Measurements from ENCODE around the gene GEN1. TPM values are rescaled to one million over a fixed set of nuclear protein-coding genes. Genes with fewer than 3 reads are reported as not detected.

The GEN1 gene
- total and polyA plus RNA-seq, 2 of the 13 experiments (the other 11 are each of a cell fraction or from before 2014, with no cell fraction given) = 9.9 to 27.1 TPM

DNA sequence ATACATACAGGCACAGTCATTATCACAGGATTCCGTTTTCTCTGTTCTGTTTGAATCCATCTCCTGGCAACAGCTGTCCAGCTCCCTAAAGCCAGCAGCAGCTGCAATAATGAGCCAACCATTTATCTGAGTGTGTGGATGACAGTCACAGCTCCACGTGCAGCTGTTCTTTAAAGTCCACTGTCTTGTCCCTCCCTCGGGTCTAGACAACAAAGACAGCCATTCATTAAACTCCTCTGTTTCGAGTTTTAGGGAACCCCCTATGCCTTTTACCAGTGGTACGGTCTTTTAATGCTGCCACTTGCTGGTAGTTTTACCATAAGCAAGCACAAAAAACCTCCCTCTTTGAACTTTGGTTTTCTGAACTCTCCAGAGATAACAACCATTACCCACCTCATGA lies 46.3 kb downstream of the GEN1 start (continued):
- TF ChIP-seq, protein P1, sequence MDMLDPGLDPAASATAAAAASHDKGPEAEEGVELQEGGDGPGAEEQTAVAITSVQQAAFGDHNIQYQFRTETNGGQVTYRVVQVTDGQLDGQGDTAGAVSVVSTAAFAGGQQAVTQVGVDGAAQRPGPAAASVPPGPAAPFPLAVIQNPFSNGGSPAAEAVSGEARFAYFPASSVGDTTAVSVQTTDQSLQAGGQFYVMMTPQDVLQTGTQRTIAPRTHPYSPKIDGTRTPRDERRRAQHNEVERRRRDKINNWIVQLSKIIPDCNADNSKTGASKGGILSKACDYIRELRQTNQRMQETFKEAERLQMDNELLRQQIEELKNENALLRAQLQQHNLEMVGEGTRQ (IDR thresholded peaks at IDR 0.05; ENCODE audit: low read depth, low read length) = no peak
- TF ChIP-seq, protein P1 (CRISPR knock-in tag; IDR thresholded peaks at IDR 0.05; ENCODE audit: borderline replicate concordance) = no peak
- TF ChIP-seq WIZ (CRISPR knock-in tag; IDR thresholded peaks at IDR 0.05) (no peak), TGIF2 (CRISPR knock-in tag; IDR thresholded peaks at IDR 0.05) (peak; percentile 74; the same call in 1 of the 2 replicates), SOX6 (IDR thresholded peaks at IDR 0.05) (no peak), SOX6 (CRISPR knock-in tag; IDR thresholded peaks at IDR 0.05) (peak; percentile 41; the same call in 1 of the 2 replicates), ZNF773 (CRISPR knock-in tag; IDR thresholded peaks at IDR 0.05; ENCODE audit: borderline replicate concordance) (no peak), ZNF282 (IDR thresholded peaks at IDR 0.05; ENCODE audit: partially characterized antibody) (no peak), GFI1 (CRISPR knock-in tag; IDR thresholded peaks at IDR 0.05; ENCODE audit: borderline replicate concordance) (no peak), NFIB (CRISPR knock-in tag; IDR thresholded peaks at IDR 0.05; ENCODE audit: borderline replicate concordance) (no peak), ZSCAN29 (CRISPR knock-in tag; conservative IDR thresholded peaks at IDR 0.05) (no peak), FOXK2 (IDR thresholded peaks at IDR 0.05) (0 out of 2 replicates have a peak, but pooled peaks have one; percentile 10)
- TF ChIP-seq, protein P2, sequence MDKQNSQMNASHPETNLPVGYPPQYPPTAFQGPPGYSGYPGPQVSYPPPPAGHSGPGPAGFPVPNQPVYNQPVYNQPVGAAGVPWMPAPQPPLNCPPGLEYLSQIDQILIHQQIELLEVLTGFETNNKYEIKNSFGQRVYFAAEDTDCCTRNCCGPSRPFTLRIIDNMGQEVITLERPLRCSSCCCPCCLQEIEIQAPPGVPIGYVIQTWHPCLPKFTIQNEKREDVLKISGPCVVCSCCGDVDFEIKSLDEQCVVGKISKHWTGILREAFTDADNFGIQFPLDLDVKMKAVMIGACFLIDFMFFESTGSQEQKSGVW (CRISPR knock-in tag; IDR thresholded peaks at IDR 0.05; ENCODE audit: borderline replicate concordance) = no peak
- TF ChIP-seq, protein P3, sequence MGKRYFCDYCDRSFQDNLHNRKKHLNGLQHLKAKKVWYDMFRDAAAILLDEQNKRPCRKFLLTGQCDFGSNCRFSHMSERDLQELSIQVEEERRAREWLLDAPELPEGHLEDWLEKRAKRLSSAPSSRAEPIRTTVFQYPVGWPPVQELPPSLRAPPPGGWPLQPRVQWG (CRISPR knock-in tag; IDR thresholded peaks at IDR 0.05; ENCODE audit: borderline replicate concordance, low read depth) = no peak
- TF ChIP-seq, protein P4, sequence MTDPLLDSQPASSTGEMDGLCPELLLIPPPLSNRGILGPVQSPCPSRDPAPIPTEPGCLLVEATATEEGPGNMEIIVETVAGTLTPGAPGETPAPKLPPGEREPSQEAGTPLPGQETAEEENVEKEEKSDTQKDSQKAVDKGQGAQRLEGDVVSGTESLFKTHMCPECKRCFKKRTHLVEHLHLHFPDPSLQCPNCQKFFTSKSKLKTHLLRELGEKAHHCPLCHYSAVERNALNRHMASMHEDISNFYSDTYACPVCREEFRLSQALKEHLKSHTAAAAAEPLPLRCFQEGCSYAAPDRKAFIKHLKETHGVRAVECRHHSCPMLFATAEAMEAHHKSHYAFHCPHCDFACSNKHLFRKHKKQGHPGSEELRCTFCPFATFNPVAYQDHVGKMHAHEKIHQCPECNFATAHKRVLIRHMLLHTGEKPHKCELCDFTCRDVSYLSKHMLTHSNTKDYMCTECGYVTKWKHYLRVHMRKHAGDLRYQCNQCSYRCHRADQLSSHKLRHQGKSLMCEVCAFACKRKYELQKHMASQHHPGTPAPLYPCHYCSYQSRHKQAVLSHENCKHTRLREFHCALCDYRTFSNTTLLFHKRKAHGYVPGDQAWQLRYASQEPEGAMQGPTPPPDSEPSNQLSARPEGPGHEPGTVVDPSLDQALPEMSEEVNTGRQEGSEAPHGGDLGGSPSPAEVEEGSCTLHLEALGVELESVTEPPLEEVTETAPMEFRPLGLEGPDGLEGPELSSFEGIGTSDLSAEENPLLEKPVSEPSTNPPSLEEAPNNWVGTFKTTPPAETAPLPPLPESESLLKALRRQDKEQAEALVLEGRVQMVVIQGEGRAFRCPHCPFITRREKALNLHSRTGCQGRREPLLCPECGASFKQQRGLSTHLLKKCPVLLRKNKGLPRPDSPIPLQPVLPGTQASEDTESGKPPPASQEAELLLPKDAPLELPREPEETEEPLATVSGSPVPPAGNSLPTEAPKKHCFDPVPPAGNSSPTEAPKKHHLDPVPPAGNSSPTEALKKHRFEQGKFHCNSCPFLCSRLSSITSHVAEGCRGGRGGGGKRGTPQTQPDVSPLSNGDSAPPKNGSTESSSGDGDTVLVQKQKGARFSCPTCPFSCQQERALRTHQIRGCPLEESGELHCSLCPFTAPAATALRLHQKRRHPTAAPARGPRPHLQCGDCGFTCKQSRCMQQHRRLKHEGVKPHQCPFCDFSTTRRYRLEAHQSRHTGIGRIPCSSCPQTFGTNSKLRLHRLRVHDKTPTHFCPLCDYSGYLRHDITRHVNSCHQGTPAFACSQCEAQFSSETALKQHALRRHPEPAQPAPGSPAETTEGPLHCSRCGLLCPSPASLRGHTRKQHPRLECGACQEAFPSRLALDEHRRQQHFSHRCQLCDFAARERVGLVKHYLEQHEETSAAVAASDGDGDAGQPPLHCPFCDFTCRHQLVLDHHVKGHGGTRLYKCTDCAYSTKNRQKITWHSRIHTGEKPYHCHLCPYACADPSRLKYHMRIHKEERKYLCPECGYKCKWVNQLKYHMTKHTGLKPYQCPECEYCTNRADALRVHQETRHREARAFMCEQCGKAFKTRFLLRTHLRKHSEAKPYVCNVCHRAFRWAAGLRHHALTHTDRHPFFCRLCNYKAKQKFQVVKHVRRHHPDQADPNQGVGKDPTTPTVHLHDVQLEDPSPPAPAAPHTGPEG (CRISPR knock-in tag; IDR thresholded peaks at IDR 0.05) = no peak
- TF ChIP-seq, protein P5, sequence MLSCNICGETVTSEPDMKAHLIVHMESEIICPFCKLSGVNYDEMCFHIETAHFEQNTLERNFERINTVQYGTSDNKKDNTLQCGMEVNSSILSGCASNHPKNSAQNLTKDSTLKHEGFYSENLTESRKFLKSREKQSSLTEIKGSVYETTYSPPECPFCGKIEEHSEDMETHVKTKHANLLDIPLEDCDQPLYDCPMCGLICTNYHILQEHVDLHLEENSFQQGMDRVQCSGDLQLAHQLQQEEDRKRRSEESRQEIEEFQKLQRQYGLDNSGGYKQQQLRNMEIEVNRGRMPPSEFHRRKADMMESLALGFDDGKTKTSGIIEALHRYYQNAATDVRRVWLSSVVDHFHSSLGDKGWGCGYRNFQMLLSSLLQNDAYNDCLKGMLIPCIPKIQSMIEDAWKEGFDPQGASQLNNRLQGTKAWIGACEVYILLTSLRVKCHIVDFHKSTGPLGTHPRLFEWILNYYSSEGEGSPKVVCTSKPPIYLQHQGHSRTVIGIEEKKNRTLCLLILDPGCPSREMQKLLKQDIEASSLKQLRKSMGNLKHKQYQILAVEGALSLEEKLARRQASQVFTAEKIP (CRISPR knock-in tag; IDR thresholded peaks at IDR 0.05; ENCODE audit: borderline replicate concordance) = no peak
- TF ChIP-seq, protein P6, sequence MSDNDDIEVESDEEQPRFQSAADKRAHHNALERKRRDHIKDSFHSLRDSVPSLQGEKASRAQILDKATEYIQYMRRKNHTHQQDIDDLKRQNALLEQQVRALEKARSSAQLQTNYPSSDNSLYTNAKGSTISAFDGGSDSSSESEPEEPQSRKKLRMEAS (IDR thresholded peaks at IDR 0.05) = peak; percentile 72
- TF ChIP-seq, protein P7, sequence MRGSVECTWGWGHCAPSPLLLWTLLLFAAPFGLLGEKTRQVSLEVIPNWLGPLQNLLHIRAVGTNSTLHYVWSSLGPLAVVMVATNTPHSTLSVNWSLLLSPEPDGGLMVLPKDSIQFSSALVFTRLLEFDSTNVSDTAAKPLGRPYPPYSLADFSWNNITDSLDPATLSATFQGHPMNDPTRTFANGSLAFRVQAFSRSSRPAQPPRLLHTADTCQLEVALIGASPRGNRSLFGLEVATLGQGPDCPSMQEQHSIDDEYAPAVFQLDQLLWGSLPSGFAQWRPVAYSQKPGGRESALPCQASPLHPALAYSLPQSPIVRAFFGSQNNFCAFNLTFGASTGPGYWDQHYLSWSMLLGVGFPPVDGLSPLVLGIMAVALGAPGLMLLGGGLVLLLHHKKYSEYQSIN (CRISPR knock-in tag; IDR thresholded peaks at IDR 0.05; ENCODE audit: borderline replicate concordance) = no peak

Data from HepG2 (cell line).